K562 treated with DMSO at 1 percent for 12 hours (cell line): Measurements from ENCODE around the gene SLC2A3. TPM values are rescaled to one million over a fixed set of nuclear protein-coding genes. Genes with fewer than 3 reads are reported as not detected.

Experiments
- total RNA-seq: library from RNA; unstranded; fragments of 300-600 nt; gene quantifications from 2 replicates; pipeline ENCODE4 v1.2.3, GENCODE V29; 2022; ENCODE audit not compliant: insufficient read depth

The SLC2A3 gene
- 48.6 and 88.3 TPM in 2 replicates for total RNA-seq

GRCh38 chr12:7935590-7936581 lies at the start of gene SLC2A3:
Gene SLC2A3, minus strand, starts transcription at chr12:7936187. Its CDS starts 153 bp downstream, at chr12:7936034.

GRCh38 chr12:7872566-7873319 lies 63.2 kb downstream of the SLC2A3 start, which contains the start of gene SLC2A14:
Gene SLC2A14, minus strand, starts transcription at chr12:7872915. Its CDS starts 3,035 bp downstream, at chr12:7869880.

Other genes with a start within 250 kb of the SLC2A3 start
- gene GDF3, start 240.4 kb downstream of the SLC2A3 start, total RNA-seq: not detected in 2 replicates
- gene DPPA3, start 224.8 kb downstream of the SLC2A3 start, total RNA-seq: not detected in 2 replicates
- gene CLEC4C, start 188.8 kb downstream of the SLC2A3 start, total RNA-seq: not detected in 2 replicates
- not detected in 2 replicates for gene NANOGNB, start 171.0 kb downstream of the SLC2A3 start, total RNA-seq
- gene NANOG, start 146.8 kb downstream of the SLC2A3 start, total RNA-seq: not detected in 2 replicates
- gene SLC2A14, start 63.3 kb downstream of the SLC2A3 start, total RNA-seq: 0.52 TPM in 1 of 2 replicates, not detected in the other
- gene FOXJ2, start 96.5 kb upstream of the SLC2A3 start, total RNA-seq: 1.7 and 8.2 TPM in 2 replicates
- 2.4 and 3.7 TPM in 2 replicates for gene C3AR1, start 130.2 kb upstream of the SLC2A3 start, total RNA-seq
- gene NECAP1, start 146.1 kb upstream of the SLC2A3 start, total RNA-seq: 11.5 and 15.4 TPM in 2 replicates
- not detected in 2 replicates for gene CLEC4A, start 187.4 kb upstream of the SLC2A3 start, total RNA-seq
- not detected in 2 replicates for gene ZNF705A, start 220.8 kb upstream of the SLC2A3 start, total RNA-seq